ENCODE data around the gene TRABD2A.

The TRABD2A gene

DNA sequence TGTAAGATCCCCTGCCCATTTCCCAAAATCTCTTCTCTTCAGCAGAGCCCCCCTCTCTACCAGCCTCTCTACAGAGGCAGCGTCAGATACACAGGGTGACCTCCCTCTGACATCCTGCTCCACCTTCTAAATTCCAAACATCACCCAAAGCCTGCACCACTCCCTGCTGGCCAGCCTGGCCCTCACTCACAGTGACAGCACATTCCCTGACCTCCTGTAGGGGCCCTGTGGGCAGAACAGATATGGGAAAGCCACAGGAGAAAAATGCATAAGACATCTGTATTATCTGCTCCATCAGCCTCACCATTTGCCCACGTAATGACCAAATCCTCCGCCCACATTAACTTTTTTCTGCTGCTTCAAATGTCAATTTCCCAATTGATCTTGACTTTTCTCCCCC is 40.6 kb downstream of the TRABD2A start:
- H3K4me2 ChIP-seq (ENCODE audit: low read depth, low read length, poor library complexity, severe bottlenecking): no peak overlapping the region
- no peaks in the 10 kb centered on the region for H3K9me2 ChIP-seq (replicated peaks; ENCODE audit: low read depth, low read length)
- no peaks in the 10 kb centered on the region for H4K20me1 ChIP-seq (ENCODE audit: insufficient read depth, low read length, poor library complexity, severe bottlenecking)
- H3K4me3 ChIP-seq (ENCODE audit: low read length, poor library complexity, severe bottlenecking): no peak overlapping the region
- TF ChIP-seq, protein P1, sequence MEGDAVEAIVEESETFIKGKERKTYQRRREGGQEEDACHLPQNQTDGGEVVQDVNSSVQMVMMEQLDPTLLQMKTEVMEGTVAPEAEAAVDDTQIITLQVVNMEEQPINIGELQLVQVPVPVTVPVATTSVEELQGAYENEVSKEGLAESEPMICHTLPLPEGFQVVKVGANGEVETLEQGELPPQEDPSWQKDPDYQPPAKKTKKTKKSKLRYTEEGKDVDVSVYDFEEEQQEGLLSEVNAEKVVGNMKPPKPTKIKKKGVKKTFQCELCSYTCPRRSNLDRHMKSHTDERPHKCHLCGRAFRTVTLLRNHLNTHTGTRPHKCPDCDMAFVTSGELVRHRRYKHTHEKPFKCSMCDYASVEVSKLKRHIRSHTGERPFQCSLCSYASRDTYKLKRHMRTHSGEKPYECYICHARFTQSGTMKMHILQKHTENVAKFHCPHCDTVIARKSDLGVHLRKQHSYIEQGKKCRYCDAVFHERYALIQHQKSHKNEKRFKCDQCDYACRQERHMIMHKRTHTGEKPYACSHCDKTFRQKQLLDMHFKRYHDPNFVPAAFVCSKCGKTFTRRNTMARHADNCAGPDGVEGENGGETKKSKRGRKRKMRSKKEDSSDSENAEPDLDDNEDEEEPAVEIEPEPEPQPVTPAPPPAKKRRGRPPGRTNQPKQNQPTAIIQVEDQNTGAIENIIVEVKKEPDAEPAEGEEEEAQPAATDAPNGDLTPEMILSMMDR (conservative IDR thresholded peaks at IDR 0.05; ENCODE audit: low read length): no peak
- no peak for TF ChIP-seq EZH2phosphoT487 (IDR thresholded peaks at IDR 0.05; ENCODE audit: borderline replicate concordance)
- H2AFZ ChIP-seq (ENCODE audit: low read length): no peak overlapping the region
- peaks cover 40% of the 10 kb centered on the region for H3K27me3 ChIP-seq (ENCODE audit: insufficient read depth, low read length, poor library complexity, severe bottlenecking)
- H3K36me3 ChIP-seq (ENCODE audit: insufficient read depth, low read length): no peaks in the 10 kb centered on the region
- no peaks in the 10 kb centered on the region for H3K79me2 ChIP-seq (ENCODE audit: insufficient read depth, low read length)
- no peaks in the 10 kb centered on the region for H3F3A ChIP-seq (ENCODE audit: low read depth)
- peaks cover 2% of the 10 kb centered on the region; the same call in 1 of the 2 replicates for H3K9me3 ChIP-seq (ENCODE audit: insufficient read depth, low read depth, low read length)
- no peak overlapping the region for H3K9ac ChIP-seq (ENCODE audit: low read depth, low read length, poor library complexity, severe bottlenecking)
- H3K4me1 ChIP-seq (ENCODE audit: insufficient read depth, low read length, poor library complexity, severe bottlenecking): no peaks in the 10 kb centered on the region

DNA sequence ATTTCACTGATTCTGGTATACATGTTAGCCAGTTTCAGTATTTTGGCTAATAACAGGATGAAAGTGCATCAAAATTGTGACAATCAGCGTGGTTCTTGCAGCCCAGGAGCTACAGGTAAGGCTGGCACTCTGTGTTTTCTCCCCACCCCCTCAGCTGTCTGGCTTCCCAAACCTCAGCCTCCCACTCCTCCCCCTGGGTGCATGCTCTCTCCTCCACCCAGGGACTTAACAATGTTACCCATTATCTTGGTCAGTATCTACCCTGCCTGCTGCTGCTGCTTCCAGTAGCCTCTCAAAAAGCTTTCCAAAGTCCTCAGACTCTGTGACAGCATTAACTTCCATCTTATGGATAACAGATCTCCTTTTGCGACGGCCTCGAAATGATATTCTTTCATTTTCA is 41.0 kb downstream of the TRABD2A start:
- Histone ChIP-seq H2AFZ (ENCODE audit: low read length) (no peak overlapping the region), H3K9me3 (ENCODE audit: insufficient read depth, low read depth, low read length) (peaks cover 2% of the 10 kb centered on the region; the same call in 1 of the 2 replicates), H3K4me3 (ENCODE audit: low read length, poor library complexity, severe bottlenecking) (no peak overlapping the region), H3K4me2 (ENCODE audit: low read depth, low read length, poor library complexity, severe bottlenecking) (no peak overlapping the region), H3K36me3 (ENCODE audit: insufficient read depth, low read length) (no peaks in the 10 kb centered on the region), H4K20me1 (ENCODE audit: insufficient read depth, low read length, poor library complexity, severe bottlenecking) (no peaks in the 10 kb centered on the region), H3K79me2 (ENCODE audit: insufficient read depth, low read length) (no peaks in the 10 kb centered on the region), H3K27me3 (ENCODE audit: insufficient read depth, low read length, poor library complexity, severe bottlenecking) (peaks cover 39% of the 10 kb centered on the region), H3K9me2 (replicated peaks; ENCODE audit: low read depth, low read length) (no peaks in the 10 kb centered on the region), H3K4me1 (ENCODE audit: insufficient read depth, low read length, poor library complexity, severe bottlenecking) (no peaks in the 10 kb centered on the region), H3F3A (ENCODE audit: low read depth) (no peaks in the 10 kb centered on the region), H3K9ac (ENCODE audit: low read depth, low read length, poor library complexity, severe bottlenecking) (no peak overlapping the region)
- no peak for TF ChIP-seq EZH2phosphoT487 (IDR thresholded peaks at IDR 0.05; ENCODE audit: borderline replicate concordance)
- TF ChIP-seq, protein P1 (conservative IDR thresholded peaks at IDR 0.05; ENCODE audit: low read length): no peak

DNA sequence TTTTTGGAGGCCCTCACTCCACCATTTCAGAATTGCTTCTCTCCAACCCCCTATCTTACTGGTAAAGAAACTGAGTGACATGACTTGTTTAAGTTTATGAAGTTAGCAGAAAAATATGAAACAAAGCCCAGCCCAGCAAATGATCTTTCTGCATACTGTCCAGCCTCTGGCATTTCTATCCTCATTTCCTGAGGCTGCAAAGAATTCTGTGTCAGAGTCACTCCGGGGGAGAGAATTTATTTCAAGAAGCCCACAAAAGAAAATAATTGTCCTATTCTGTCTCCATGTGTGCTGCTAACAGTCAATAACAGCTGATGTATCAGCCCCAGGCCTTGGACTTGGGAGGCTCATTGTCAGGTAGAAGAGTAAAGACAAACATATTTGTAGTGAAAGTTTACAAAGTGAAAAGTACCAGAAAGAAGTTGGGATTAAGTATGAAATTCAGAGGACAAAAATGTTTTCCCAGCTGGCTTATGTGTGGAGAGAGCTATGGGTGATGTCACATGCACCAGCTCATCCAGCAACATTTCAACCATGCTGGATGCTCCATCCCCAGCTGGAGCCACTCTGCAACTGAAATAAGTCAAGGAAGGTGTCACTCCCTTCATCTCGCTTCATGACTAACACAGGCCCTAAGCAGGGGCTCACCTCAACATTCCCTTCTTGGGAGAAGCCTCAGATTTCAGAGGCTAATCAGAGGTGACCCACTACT is 42.3 kb downstream of the TRABD2A start:
- Histone ChIP-seq H3K79me2 (ENCODE audit: insufficient read depth, low read length) (no peaks in the 10 kb centered on the region), H3K4me2 (ENCODE audit: low read depth, low read length, poor library complexity, severe bottlenecking) (no peak overlapping the region), H3K27me3 (ENCODE audit: insufficient read depth, low read length, poor library complexity, severe bottlenecking) (peaks cover 26% of the 10 kb centered on the region), H4K20me1 (ENCODE audit: insufficient read depth, low read length, poor library complexity, severe bottlenecking) (no peaks in the 10 kb centered on the region), H3K4me1 (ENCODE audit: insufficient read depth, low read length, poor library complexity, severe bottlenecking) (no peaks in the 10 kb centered on the region), H3K9me2 (replicated peaks; ENCODE audit: low read depth, low read length) (no peaks in the 10 kb centered on the region), H3F3A (ENCODE audit: low read depth) (no peaks in the 10 kb centered on the region), H3K9me3 (ENCODE audit: insufficient read depth, low read depth, low read length) (peaks cover 2% of the 10 kb centered on the region; the same call in 1 of the 2 replicates), H3K9ac (ENCODE audit: low read depth, low read length, poor library complexity, severe bottlenecking) (no peak overlapping the region), H2AFZ (ENCODE audit: low read length) (no peak overlapping the region), H3K36me3 (ENCODE audit: insufficient read depth, low read length) (no peaks in the 10 kb centered on the region), H3K4me3 (ENCODE audit: low read length, poor library complexity, severe bottlenecking) (no peak overlapping the region)
- TF ChIP-seq, protein P1 (conservative IDR thresholded peaks at IDR 0.05; ENCODE audit: low read length): no peak
- no peak for TF ChIP-seq EZH2phosphoT487 (IDR thresholded peaks at IDR 0.05; ENCODE audit: borderline replicate concordance)

Measured in Loucy (cell line).